CD14-positive monocyte (primary cell): ENCODE results near the gene USP44. TPM values are rescaled to one million over a fixed set of nuclear protein-coding genes. Genes with fewer than 3 reads are reported as not detected.

Experiments used
- DNase-seq, 3 donors: peaks; one replicate each; pipeline ENCODE4 v3.0.0-alpha.2; 2011 to 2022
- H2AFZ ChIP-seq: 2 replicates; pipeline ENCODE4 v1.6.0; 2012; ENCODE audit warnings: mild to moderate bottlenecking, low read depth, low read length, inconsistent platforms; ENCODE audit not compliant: insufficient read depth, poor library complexity, severe bottlenecking
- H3K27ac ChIP-seq, 2 donors: 1 replicate in 1 of 2; 2 replicates in 1 of 2; pipeline ENCODE4 v1.5.1; 2012 to 2013; ENCODE audit warnings: low read length in 2 of 2, control low read depth in 1 of 2, inconsistent platforms in 1 of 2, low read depth in 1 of 2, mild to moderate bottlenecking in 1 of 2
- H3K27me3 ChIP-seq, 2 donors: one replicate each; pipeline versions ENCODE4 v1.6.0 to v1.6.1; 2011 to 2013; ENCODE audit warnings: low read length in 2 of 2; ENCODE audit not compliant: control insufficient read depth in 2 of 2, insufficient read depth in 2 of 2
- H3K36me3 ChIP-seq, 2 donors: replicated peaks in 1 of 2; 1 replicate in 1 of 2; 2 replicates in 1 of 2; pipeline versions ENCODE4 v1.5.1 to v1.6.1; 2012 to 2013; ENCODE audit warnings: low read length in 2 of 2, control low read depth in 1 of 2, inconsistent platforms in 1 of 2, mild to moderate bottlenecking in 1 of 2; ENCODE audit not compliant: insufficient read depth in 2 of 2, control insufficient read depth in 1 of 2
- H3K4me1 ChIP-seq, 2 donors: 1 replicate in 1 of 2; 2 replicates in 1 of 2; pipeline versions ENCODE4 v1.5.1 to v1.6.1; 2012 to 2013; ENCODE audit warnings: low read length in 2 of 2, control low read depth in 1 of 2, inconsistent platforms in 1 of 2, mild to moderate bottlenecking in 1 of 2, moderate library complexity in 1 of 2; ENCODE audit not compliant: insufficient read depth in 2 of 2, control insufficient read depth in 1 of 2
- H3K4me2 ChIP-seq: replicated peaks from 2 replicates; pipeline ENCODE3; 2012; ENCODE audit warnings: low read length, moderate library complexity, mild to moderate bottlenecking; ENCODE audit not compliant: poor library complexity, severe bottlenecking; ENCODE audit errors: extremely low read depth
- H3K4me3 ChIP-seq, 3 experiments: fragments of 200-600 bp in 1 of 3; sonication (generic) in 1 of 3; replicated peaks in 1 of 3; 1 replicate in 2 of 3; 2 replicates in 1 of 3; pipeline ENCODE4 v1.5.1; 2011 to 2013; ENCODE audit warnings: low read length in 3 of 3, mild to moderate bottlenecking in 3 of 3, control low read depth in 2 of 3, low read depth in 2 of 3, inconsistent platforms in 1 of 3, moderate library complexity in 1 of 3
- H3K79me2 ChIP-seq: 2 replicates; pipeline ENCODE4 v1.6.0; 2012; ENCODE audit warnings: mild to moderate bottlenecking, control low read depth, inconsistent platforms, low read length, moderate library complexity; ENCODE audit not compliant: insufficient read depth
- H3K9ac ChIP-seq: 2 replicates; pipeline ENCODE4 v1.6.0; 2017; ENCODE audit warnings: low read length, mild to moderate bottlenecking; ENCODE audit not compliant: insufficient read depth, poor library complexity, severe bottlenecking
- H3K9me3 ChIP-seq, 2 donors: replicated peaks in 1 of 2; 1 replicate in 1 of 2; 2 replicates in 1 of 2; pipeline versions ENCODE4 v1.5.1 to v1.6.1; 2012 to 2013; ENCODE audit warnings: low read length in 2 of 2, control low read depth in 1 of 2; ENCODE audit not compliant: control insufficient read depth in 1 of 2, insufficient read depth in 1 of 2
- H4K20me1 ChIP-seq: 2 replicates; pipeline ENCODE4 v1.6.0; 2012; ENCODE audit warnings: mild to moderate bottlenecking, low read length, control low read depth, moderate library complexity; ENCODE audit not compliant: insufficient read depth
- H3K27ac Mint-ChIP-seq, 7 donors: one replicate each; pipeline ENCODE4 v1.8.0; 2020; ENCODE audit warnings: mild to moderate bottlenecking in 7 of 7, mixed read lengths in 7 of 7, moderate library complexity in 6 of 7, inconsistent platforms in 2 of 7
- H3K27me3 Mint-ChIP-seq, 3 donors: one replicate each; pipeline ENCODE4 v1.8.0; 2021 to 2022; ENCODE audit warnings: low read depth in 3 of 3, mild to moderate bottlenecking in 3 of 3, mixed read lengths in 3 of 3, moderate library complexity in 3 of 3, inconsistent platforms in 1 of 3
- H3K36me3 Mint-ChIP-seq, 2 donors: one replicate each; pipeline ENCODE4 v1.8.0; 2020; ENCODE audit warnings: mixed read lengths in 2 of 2, inconsistent platforms in 1 of 2, mild to moderate bottlenecking in 1 of 2
- H3K4me1 Mint-ChIP-seq: one replicate; pipeline ENCODE4 v1.8.0; 2020; ENCODE audit warnings: mild to moderate bottlenecking, mixed read lengths
- H3K4me3 Mint-ChIP-seq, 2 donors: one replicate each; pipeline ENCODE4 v1.8.0; 2020; ENCODE audit warnings: mild to moderate bottlenecking in 2 of 2, mixed read lengths in 2 of 2, moderate library complexity in 1 of 2
- H3K9me3 Mint-ChIP-seq, 7 donors: one replicate each; pipeline ENCODE4 v1.8.0; 2020 to 2022; ENCODE audit warnings: mixed read lengths in 7 of 7, mild to moderate bottlenecking in 6 of 7, moderate library complexity in 6 of 7, inconsistent platforms in 2 of 7
- WGBS: methylation state at CpG from one replicate; pipeline ENCODE4 v1.1.5; 2013; ENCODE audit warnings: missing lambda C conversion rate; ENCODE audit not compliant: insufficient coverage; 5-methylcytosine and 5-hydroxymethylcytosine counted together
- intact Hi-C, 2 donors: fragments of 100-400 bp; cut with micrococcal nuclease; formaldehyde crosslinking; loops; one replicate each; pipeline versions ENCODE4 v1.15.0 to v1.15.1; 2023
- polyA plus RNA-seq, 3 donors: library from polyadenylated mRNA; depleted of rRNA in 1 of 3; unstranded in 2 of 3; stranded (reverse) in 1 of 3; fragments of 300-500 nt in 2 of 3; fragments of >200 nt in 1 of 3; fragmentation: Illumina TruSeq in 2 of 3; gene quantifications; 1 replicate in 2 of 3; 2 replicates in 1 of 3; pipeline ENCODE4 v1.2.3, GENCODE V29; 2012 to 2021
- TF ChIP-seq, protein P1 (sequence below): fragments of 200-600 bp; IDR thresholded peaks from one replicate; pipeline ENCODE4 v1.8.0; 2022; ENCODE audit warnings: antibody characterized with exemption, mild to moderate bottlenecking

The USP44 gene
- polyA plus RNA-seq, 3 donors, result 0.12 to 0.13 TPM; not detected in 1

DNA sequence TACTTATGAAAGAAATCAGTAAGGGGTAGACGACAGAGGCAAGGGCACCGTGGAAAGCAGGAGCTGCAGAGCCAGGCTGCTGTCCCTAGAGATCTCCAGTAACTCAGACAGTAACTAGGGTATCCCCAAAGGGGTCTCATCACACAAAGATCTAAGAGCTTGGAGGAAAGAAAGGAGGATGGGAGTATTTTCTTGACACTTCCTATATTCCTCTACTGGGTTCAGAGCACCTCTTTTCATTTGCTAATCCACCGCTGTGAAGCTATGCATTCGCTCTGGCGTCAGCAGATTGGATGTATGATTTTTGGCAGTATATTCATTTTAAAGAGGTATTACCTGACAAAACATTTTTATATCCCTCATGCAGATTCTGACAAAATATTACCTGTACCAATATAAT is 12.6 kb downstream of the USP44 start:
- peaks cover 5 to 17% (median 7%) of the 10 kb centered on the region in 3 donors for H3K27me3 Mint-ChIP-seq
- Histone ChIP-seq H3K79me2 (no peaks in the 10 kb centered on the region), H3K4me3 (no peak overlapping the region), H3K27ac (no peak overlapping the region), H3K4me2 (no peak overlapping the region), H3K9me3 (no peaks in the 10 kb centered on the region), H3K36me3 (no peaks in the 10 kb centered on the region), H4K20me1 (no peaks in the 10 kb centered on the region), H3K9ac (no peak overlapping the region), H2AFZ (no peak overlapping the region), H3K4me1 (no peaks in the 10 kb centered on the region), H3K27me3 (no peaks in the 10 kb centered on the region)
- peaks cover 0 to 2% (median 0%) of the 10 kb centered on the region in 7 donors for H3K9me3 Mint-ChIP-seq
- TF ChIP-seq, protein P1, sequence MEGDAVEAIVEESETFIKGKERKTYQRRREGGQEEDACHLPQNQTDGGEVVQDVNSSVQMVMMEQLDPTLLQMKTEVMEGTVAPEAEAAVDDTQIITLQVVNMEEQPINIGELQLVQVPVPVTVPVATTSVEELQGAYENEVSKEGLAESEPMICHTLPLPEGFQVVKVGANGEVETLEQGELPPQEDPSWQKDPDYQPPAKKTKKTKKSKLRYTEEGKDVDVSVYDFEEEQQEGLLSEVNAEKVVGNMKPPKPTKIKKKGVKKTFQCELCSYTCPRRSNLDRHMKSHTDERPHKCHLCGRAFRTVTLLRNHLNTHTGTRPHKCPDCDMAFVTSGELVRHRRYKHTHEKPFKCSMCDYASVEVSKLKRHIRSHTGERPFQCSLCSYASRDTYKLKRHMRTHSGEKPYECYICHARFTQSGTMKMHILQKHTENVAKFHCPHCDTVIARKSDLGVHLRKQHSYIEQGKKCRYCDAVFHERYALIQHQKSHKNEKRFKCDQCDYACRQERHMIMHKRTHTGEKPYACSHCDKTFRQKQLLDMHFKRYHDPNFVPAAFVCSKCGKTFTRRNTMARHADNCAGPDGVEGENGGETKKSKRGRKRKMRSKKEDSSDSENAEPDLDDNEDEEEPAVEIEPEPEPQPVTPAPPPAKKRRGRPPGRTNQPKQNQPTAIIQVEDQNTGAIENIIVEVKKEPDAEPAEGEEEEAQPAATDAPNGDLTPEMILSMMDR, result no peak
- no peaks in the 10 kb centered on the region for H3K36me3 Mint-ChIP-seq
- H3K4me3 Mint-ChIP-seq, result no peak overlapping the region
- no peak for DNase-seq
- H3K27ac Mint-ChIP-seq, result no peak overlapping the region
- intact Hi-C loops, result no loop called here
- peaks cover 2% of the 10 kb centered on the region for H3K4me1 Mint-ChIP-seq
- WGBS, result no CpG with 5 or more reads among the region's 5 CpGs

DNA sequence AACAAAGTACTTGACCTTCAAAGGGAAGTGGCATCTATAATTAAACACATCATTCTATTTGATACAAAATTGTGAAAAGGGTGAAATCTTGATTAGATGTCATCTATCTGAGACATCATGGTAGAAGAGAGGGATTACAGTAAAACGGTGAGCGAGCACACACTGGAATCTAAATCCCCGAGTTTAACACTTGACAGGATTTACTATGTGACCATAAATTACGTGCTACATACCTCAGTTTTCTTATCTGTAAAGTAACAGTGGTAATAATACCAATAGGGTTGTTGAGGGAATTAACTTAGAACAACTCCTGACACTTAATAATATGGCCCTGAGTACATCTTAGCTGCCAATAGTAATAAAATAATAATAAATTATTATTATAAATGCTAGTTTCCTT is 13.3 kb downstream of the USP44 start:
- WGBS, result no CpG with 5 or more reads among the region's 4 CpGs
- DNase-seq, result no peak
- H3K4me1 ChIP-seq, result no peaks in the 10 kb centered on the region
- intact Hi-C loops, result no loop called here
- no peaks in the 10 kb centered on the region for H3K27me3 ChIP-seq
- H3K27ac Mint-ChIP-seq, result no peak overlapping the region
- no peaks in the 10 kb centered on the region for H3K36me3 Mint-ChIP-seq
- H3K27me3 Mint-ChIP-seq, result peaks cover 5 to 14% (median 7%) of the 10 kb centered on the region in 3 donors
- H3K4me2 ChIP-seq, result no peak overlapping the region
- H2AFZ ChIP-seq, result no peak overlapping the region
- peaks cover 2% of the 10 kb centered on the region for H3K4me1 Mint-ChIP-seq
- no peak overlapping the region for H3K9ac ChIP-seq
- TF ChIP-seq, protein P1, result no peak
- no peak overlapping the region for H3K4me3 Mint-ChIP-seq
- no peaks in the 10 kb centered on the region for H3K36me3 ChIP-seq
- no peaks in the 10 kb centered on the region for H3K79me2 ChIP-seq
- H3K9me3 ChIP-seq, result no peaks in the 10 kb centered on the region
- peaks cover 0 to 2% (median 0%) of the 10 kb centered on the region in 7 donors for H3K9me3 Mint-ChIP-seq
- no peak overlapping the region for H3K27ac ChIP-seq
- H4K20me1 ChIP-seq, result no peaks in the 10 kb centered on the region
- no peak overlapping the region for H3K4me3 ChIP-seq
